Neural cell (in vitro differentiated cells): ENCODE measurements around the gene EXPH5. TPM values are rescaled to one million over a fixed set of nuclear protein-coding genes. Genes with fewer than 3 reads are reported as not detected.

Experiments
- H2AFZ ChIP-seq: fragments of 200-600, 300-800 bp; sonication (generic), shearing (Covaris generic); 2 replicates; pipeline ENCODE4 v1.6.0; 2014; ENCODE audit warnings: low read depth, mild to moderate bottlenecking, antibody characterized with exemption, low read length, moderate library complexity
- H3F3A ChIP-seq: fragments of 200-600 bp; shearing (Covaris generic); 2 replicates; pipeline ENCODE4 v1.6.1; 2016; ENCODE audit warnings: mild to moderate bottlenecking, moderate library complexity, mixed read lengths, antibody characterized with exemption, low read length; ENCODE audit not compliant: insufficient read depth, poor library complexity, severe bottlenecking
- H3K27ac ChIP-seq: fragments of 200-600, 300-800 bp; sonication (generic), shearing (Covaris generic); 2 replicates; pipeline ENCODE4 v1.5.1; 2014; ENCODE audit warnings: mild to moderate bottlenecking, low read length, moderate library complexity
- H3K27me3 ChIP-seq: fragments of 300-800, 200-600 bp; sonication (generic), shearing (Covaris generic); 2 replicates; pipeline ENCODE4 v1.6.0; 2014; ENCODE audit warnings: mild to moderate bottlenecking, low read depth, low read length, moderate library complexity; ENCODE audit not compliant: insufficient read depth
- H3K36me3 ChIP-seq: fragments of 300-800, 200-600 bp; sonication (generic), shearing (Covaris generic); 2 replicates; pipeline ENCODE4 v1.5.1; 2014; ENCODE audit warnings: mild to moderate bottlenecking, antibody characterized with exemption, low read length, moderate library complexity; ENCODE audit not compliant: insufficient read depth
- H3K4me2 ChIP-seq: fragments of 300-800, 200-600 bp; sonication (generic), shearing (Covaris generic); 2 replicates; pipeline ENCODE4 v1.6.0; 2014; ENCODE audit warnings: mild to moderate bottlenecking, low read length
- H3K4me3 ChIP-seq: fragments of 300-800, 200-600 bp; sonication (generic), shearing (Covaris generic); 2 replicates; pipeline ENCODE4 v1.5.1; 2014; ENCODE audit warnings: mild to moderate bottlenecking, low read length, moderate library complexity
- H3K79me2 ChIP-seq: fragments of 200-600 bp; shearing (Covaris generic); replicated peaks from 2 replicates; pipeline ENCODE4 v1.6.0; 2014; ENCODE audit warnings: mild to moderate bottlenecking, low read length, moderate library complexity; ENCODE audit not compliant: insufficient read depth
- H3K9ac ChIP-seq: fragments of 300-800, 200-600 bp; sonication (generic), shearing (Covaris generic); 2 replicates; pipeline ENCODE4 v1.6.1; 2016; ENCODE audit warnings: mild to moderate bottlenecking, low read length, mixed read lengths
- H3K9me2 ChIP-seq: fragments of 200-600 bp; shearing (Covaris generic); 2 replicates; pipeline ENCODE4 v1.6.1; 2016; ENCODE audit warnings: mild to moderate bottlenecking, low read length, mixed read lengths; ENCODE audit not compliant: insufficient read depth
- H3K9me3 ChIP-seq: fragments of 200-600, 300-800 bp; sonication (generic), shearing (Covaris generic); 2 replicates; pipeline ENCODE4 v1.6.1; 2016; ENCODE audit warnings: mild to moderate bottlenecking, mixed run types, low read length, moderate library complexity, mixed read lengths
- H4K20me1 ChIP-seq: fragments of 200-600 bp; shearing (Covaris generic); 2 replicates; pipeline ENCODE4 v1.6.1; 2016; ENCODE audit warnings: mild to moderate bottlenecking, mixed run types; ENCODE audit not compliant: insufficient read depth
- CTCF ChIP-seq: fragments of 450-650 bp; IDR thresholded peaks from 2 replicates; pipeline ENCODE4 v1.5.1; 2014; ENCODE audit warnings: antibody characterized with exemption, mild to moderate bottlenecking, moderate library complexity; ENCODE audit not compliant: poor library complexity, severe bottlenecking
- EP300 ChIP-seq: fragments of 450-650 bp; conservative IDR thresholded peaks from 2 replicates; pipeline ENCODE4 v1.6.1; 2014; ENCODE audit warnings: antibody characterized with exemption, mild to moderate bottlenecking, moderate library complexity; ENCODE audit not compliant: poor library complexity, severe bottlenecking
- EZH2 ChIP-seq: fragments of 200-600, 300-800 bp; shearing (Covaris generic), sonication (generic); IDR thresholded peaks from 2 replicates; pipeline ENCODE4 v1.6.1; 2014; ENCODE audit warnings: antibody characterized with exemption, low read length, borderline replicate concordance, mild to moderate bottlenecking; ENCODE audit not compliant: insufficient read depth, poor library complexity, severe bottlenecking
- MXI1 ChIP-seq: fragments of 450-650 bp; conservative IDR thresholded peaks from 2 replicates; pipeline ENCODE4 v1.6.1; 2014; ENCODE audit warnings: antibody characterized with exemption, mild to moderate bottlenecking; ENCODE audit not compliant: poor library complexity, severe bottlenecking
- POLR2AphosphoS5 ChIP-seq: IDR thresholded peaks from 2 replicates; pipeline ENCODE4 v1.6.1; 2012
- RAD21 ChIP-seq: fragments of 450-650 bp; conservative IDR thresholded peaks from 2 replicates; pipeline ENCODE4 v1.6.1; 2014; ENCODE audit warnings: antibody characterized with exemption, mild to moderate bottlenecking, moderate library complexity
- SMC3 ChIP-seq: fragments of 450-650 bp; conservative IDR thresholded peaks from 2 replicates; pipeline ENCODE4 v1.6.1; 2014; ENCODE audit warnings: antibody characterized with exemption, mild to moderate bottlenecking, moderate library complexity; ENCODE audit not compliant: poor library complexity
- TAF1 ChIP-seq: IDR thresholded peaks from 2 replicates; pipeline ENCODE4 v1.6.1; 2012; ENCODE audit warnings: low read depth
- polyA plus RNA-seq: library from polyadenylated mRNA; depleted of rRNA; stranded (reverse); fragments of >200 nt; gene quantifications from 2 replicates; pipeline ENCODE4 v1.2.3, GENCODE V29; 2014
- TF ChIP-seq, protein P1 (sequence below): IDR thresholded peaks from 2 replicates; pipeline ENCODE4 v1.6.1; 2012; ENCODE audit warnings: borderline replicate concordance

The EXPH5 gene
- polyA plus RNA-seq, 1 donor from 2014 or later = not detected

DNA sequence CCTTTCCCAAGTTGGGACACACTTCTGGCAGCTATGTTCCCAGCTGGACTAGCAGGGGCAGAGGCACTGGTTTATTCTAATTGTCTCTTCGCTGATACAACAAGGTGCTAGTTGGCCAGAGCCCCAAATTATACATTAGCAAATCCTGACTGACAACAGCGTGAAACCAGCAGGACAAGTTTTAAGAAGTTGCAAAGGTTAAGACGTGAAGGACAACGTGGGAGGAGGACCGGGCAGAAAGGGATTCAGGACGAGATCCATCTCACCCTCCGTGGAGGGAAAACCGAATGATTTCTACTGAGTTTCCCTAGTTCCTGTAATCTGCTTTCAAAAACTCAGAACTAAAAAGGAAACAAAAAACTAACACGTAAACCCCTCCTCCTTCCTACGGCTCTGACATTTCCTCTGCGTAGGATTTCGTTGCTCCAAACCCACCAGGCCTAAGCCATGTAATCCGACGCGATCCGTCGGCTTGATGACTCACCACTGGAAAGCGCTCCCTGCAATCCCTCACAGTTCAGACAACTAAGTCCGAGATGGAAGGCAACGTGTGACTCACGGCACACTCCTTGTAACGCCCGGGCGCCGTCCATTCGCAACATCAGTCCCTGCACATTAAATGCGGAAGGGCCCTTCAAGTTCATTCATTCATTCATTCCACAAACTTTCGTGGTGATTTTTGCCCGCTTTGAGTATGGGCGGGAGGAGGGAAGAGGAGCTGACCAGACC is 96.1 kb downstream of the EXPH5 start:
- no peak overlapping the region for H3K27ac ChIP-seq
- no peaks in the 10 kb centered on the region for H3K9me3 ChIP-seq
- H4K20me1 ChIP-seq = no peaks in the 10 kb centered on the region
- peaks cover 19% of the 10 kb centered on the region for H3K27me3 ChIP-seq
- no peak overlapping the region for H3K4me2 ChIP-seq
- no peaks in the 10 kb centered on the region for H3F3A ChIP-seq
- peak overlapping the region; percentile 28 for H3K9ac ChIP-seq
- no peaks in the 10 kb centered on the region for H3K79me2 ChIP-seq
- no peaks in the 10 kb centered on the region for H3K9me2 ChIP-seq
- H3K4me3 ChIP-seq = peak overlapping the region; percentile 67
- no peaks in the 10 kb centered on the region for H3K36me3 ChIP-seq
- TF ChIP-seq EP300 (no peak), POLR2AphosphoS5 (peak; percentile 10), EZH2 (no peak), TAF1 (no peak), CTCF (no peak)
- H2AFZ ChIP-seq = no peak overlapping the region

- Histone ChIP-seq H3K27ac (no peak overlapping the region), H4K20me1 (no peaks in the 10 kb centered on the region), H3K9me2 (no peaks in the 10 kb centered on the region), H3K27me3 (peaks cover 19% of the 10 kb centered on the region), H3K4me3 (no peak overlapping the region), H3K79me2 (no peaks in the 10 kb centered on the region), H3K9me3 (no peaks in the 10 kb centered on the region), H3F3A (no peaks in the 10 kb centered on the region), H2AFZ (no peak overlapping the region), H3K9ac (no peak overlapping the region), H3K36me3 (no peaks in the 10 kb centered on the region), H3K4me2 (no peak overlapping the region)
- TF ChIP-seq SMC3 (no peak), POLR2AphosphoS5 (no peak), CTCF (no peak), RAD21 (no peak), TAF1 (no peak), EZH2 (no peak), EP300 (no peak), MXI1 (no peak)
- TF ChIP-seq, protein P1, sequence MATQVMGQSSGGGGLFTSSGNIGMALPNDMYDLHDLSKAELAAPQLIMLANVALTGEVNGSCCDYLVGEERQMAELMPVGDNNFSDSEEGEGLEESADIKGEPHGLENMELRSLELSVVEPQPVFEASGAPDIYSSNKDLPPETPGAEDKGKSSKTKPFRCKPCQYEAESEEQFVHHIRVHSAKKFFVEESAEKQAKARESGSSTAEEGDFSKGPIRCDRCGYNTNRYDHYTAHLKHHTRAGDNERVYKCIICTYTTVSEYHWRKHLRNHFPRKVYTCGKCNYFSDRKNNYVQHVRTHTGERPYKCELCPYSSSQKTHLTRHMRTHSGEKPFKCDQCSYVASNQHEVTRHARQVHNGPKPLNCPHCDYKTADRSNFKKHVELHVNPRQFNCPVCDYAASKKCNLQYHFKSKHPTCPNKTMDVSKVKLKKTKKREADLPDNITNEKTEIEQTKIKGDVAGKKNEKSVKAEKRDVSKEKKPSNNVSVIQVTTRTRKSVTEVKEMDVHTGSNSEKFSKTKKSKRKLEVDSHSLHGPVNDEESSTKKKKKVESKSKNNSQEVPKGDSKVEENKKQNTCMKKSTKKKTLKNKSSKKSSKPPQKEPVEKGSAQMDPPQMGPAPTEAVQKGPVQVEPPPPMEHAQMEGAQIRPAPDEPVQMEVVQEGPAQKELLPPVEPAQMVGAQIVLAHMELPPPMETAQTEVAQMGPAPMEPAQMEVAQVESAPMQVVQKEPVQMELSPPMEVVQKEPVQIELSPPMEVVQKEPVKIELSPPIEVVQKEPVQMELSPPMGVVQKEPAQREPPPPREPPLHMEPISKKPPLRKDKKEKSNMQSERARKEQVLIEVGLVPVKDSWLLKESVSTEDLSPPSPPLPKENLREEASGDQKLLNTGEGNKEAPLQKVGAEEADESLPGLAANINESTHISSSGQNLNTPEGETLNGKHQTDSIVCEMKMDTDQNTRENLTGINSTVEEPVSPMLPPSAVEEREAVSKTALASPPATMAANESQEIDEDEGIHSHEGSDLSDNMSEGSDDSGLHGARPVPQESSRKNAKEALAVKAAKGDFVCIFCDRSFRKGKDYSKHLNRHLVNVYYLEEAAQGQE = no peak
These were observed 96.8 kb downstream of the EXPH5 start for GRCh38 chr11:108496643-108497256.
